ENCODE results near the gene EIF3M. TPM values are rescaled to one million over a fixed set of nuclear protein-coding genes. Genes with fewer than 3 reads are reported as not detected.
A peak's percentile ranks its signal among the peaks of the same experiment; 100 is the strongest.

The EIF3M gene
- polyA plus RNA-seq, 1 donor (not counting 4 experiments of a cell fraction or from before 2014, with no cell fraction given): 593 TPM

- Histone ChIP-seq H3K9me1 (ENCODE audit: control insufficient read depth, extremely low read depth, insufficient read depth, low read length) (no peaks in the 10 kb centered on the region), H3K4me2 (ENCODE audit: control insufficient read depth, extremely low read depth, insufficient read depth, low read depth, low read length) (no peak overlapping the region), H4K20me1 (ENCODE audit: control insufficient read depth, extremely low read depth, insufficient read depth, low read length) (peaks cover 13% of the 10 kb centered on the region), H3K4me3 (ENCODE audit: control insufficient read depth in 2 of 3, extremely low read depth in 1 of 3, insufficient read depth in 2 of 3, low read depth in 1 of 3, low read length in 3 of 3) (no peak overlapping the region), H3K27ac (ENCODE audit: control insufficient read depth, insufficient read depth, low read length) (no peak overlapping the region), H3K27me3 (ENCODE audit: control insufficient read depth, extremely low read depth, insufficient read depth, low read length) (no peaks in the 10 kb centered on the region), H2AFZ (ENCODE audit: control insufficient read depth, low read length) (no peak overlapping the region), H3K4me1 (ENCODE audit: control insufficient read depth, extremely low read depth, insufficient read depth, low read length) (peaks cover 18% of the 10 kb centered on the region), H3K36me3 (ENCODE audit: control insufficient read depth in 2 of 2, extremely low read depth in 1 of 2, insufficient read depth in 2 of 2, low read length in 2 of 2) (no peaks in the 10 kb centered on the region), H3K9ac (ENCODE audit: control insufficient read depth, extremely low read depth, insufficient read depth, low read length) (no peak overlapping the region), H3K9me3 (ENCODE audit: control insufficient read depth, low read depth, low read length) (no peaks in the 10 kb centered on the region), H3K79me2 (ENCODE audit: control insufficient read depth, insufficient read depth, low read length) (peaks cover 32% of the 10 kb centered on the region)
- FAIRE-seq (no peak), DNase-seq (ENCODE audit: low read depth, low spot score) (no peak)
- TF ChIP-seq EZH2 (IDR thresholded peaks at IDR 0.05; ENCODE audit: low read length): no peak
- TF ChIP-seq CTCF (optimal IDR thresholded peaks at IDR 0.05 in 1 of 3, IDR thresholded peaks at IDR 0.05 in 1 of 3, conservative IDR thresholded peaks at IDR 0.05 in 1 of 3; ENCODE audit: extremely low read depth in 1 of 3, insufficient read depth in 2 of 3, low read length in 3 of 3): no peak
- dilution Hi-C loops (cut with MboI; ENCODE audit: extremely low pct_ligation_motif_present, low sequenced_read_pairs): no loop called here
Observed at GRCh38 chr11:32581556-32581955, 2.1 kb upstream of the EIF3M start.

GRCh38 chr11:32584921-32585320, 1.3 kb downstream of the EIF3M start:
- H3K4me2 ChIP-seq (ENCODE audit: control insufficient read depth, extremely low read depth, insufficient read depth, low read depth, low read length): peak overlapping the region; percentile 96
- H3K4me3 ChIP-seq (ENCODE audit: control insufficient read depth in 2 of 3, extremely low read depth in 1 of 3, insufficient read depth in 2 of 3, low read depth in 1 of 3, low read length in 3 of 3): peak overlapping the region; percentile 77 to 79 (median 79)
- peaks cover 20% of the 10 kb centered on the region for H4K20me1 ChIP-seq (ENCODE audit: control insufficient read depth, extremely low read depth, insufficient read depth, low read length)
- peaks cover 2 to 16% of the 10 kb centered on the region in 2 experiments for H3K36me3 ChIP-seq (ENCODE audit: control insufficient read depth in 2 of 2, extremely low read depth in 1 of 2, insufficient read depth in 2 of 2, low read length in 2 of 2)
- no peaks in the 10 kb centered on the region for H3K27me3 ChIP-seq (ENCODE audit: control insufficient read depth, extremely low read depth, insufficient read depth, low read length)
- H3K27ac ChIP-seq (ENCODE audit: control insufficient read depth, insufficient read depth, low read length): peak overlapping the region; percentile 90
- FAIRE-seq (no peak), DNase-seq (ENCODE audit: low read depth, low spot score) (no peak)
- peaks cover 18% of the 10 kb centered on the region for H3K4me1 ChIP-seq (ENCODE audit: control insufficient read depth, extremely low read depth, insufficient read depth, low read length)
- no peaks in the 10 kb centered on the region for H3K9me1 ChIP-seq (ENCODE audit: control insufficient read depth, extremely low read depth, insufficient read depth, low read length)
- dilution Hi-C loops (cut with MboI; ENCODE audit: extremely low pct_ligation_motif_present, low sequenced_read_pairs): no loop called here
- no peak overlapping the region for H2AFZ ChIP-seq (ENCODE audit: control insufficient read depth, low read length)
- peak overlapping the region; percentile 97 for H3K9ac ChIP-seq (ENCODE audit: control insufficient read depth, extremely low read depth, insufficient read depth, low read length)
- peaks cover 60% of the 10 kb centered on the region for H3K79me2 ChIP-seq (ENCODE audit: control insufficient read depth, insufficient read depth, low read length)
- TF ChIP-seq CTCF (optimal IDR thresholded peaks at IDR 0.05 in 1 of 3, IDR thresholded peaks at IDR 0.05 in 1 of 3, conservative IDR thresholded peaks at IDR 0.05 in 1 of 3; ENCODE audit: extremely low read depth in 1 of 3, insufficient read depth in 2 of 3, low read length in 3 of 3) (no peak), EZH2 (IDR thresholded peaks at IDR 0.05; ENCODE audit: low read length) (no peak)
- no peaks in the 10 kb centered on the region for H3K9me3 ChIP-seq (ENCODE audit: control insufficient read depth, low read depth, low read length)

All from keratinocyte (primary cell).